Left ventricle myocardium inferior (tissue), 1 donor: ENCODE measurements around the gene KIAA1328. TPM values are rescaled to one million over a fixed set of nuclear protein-coding genes. Genes with fewer than 3 reads are reported as not detected.

Source experiments
- DNase-seq: peaks from one replicate; pipeline ENCODE4 v3.0.0-alpha.2; 2020
- H3K27ac ChIP-seq: fragments of 200-600 bp; replicated peaks from 2 replicates; pipeline ENCODE4 v1.8.0; 2021
- H3K27me3 ChIP-seq: fragments of 200-600 bp; 2 replicates; pipeline ENCODE4 v1.8.0; 2021; ENCODE audit warnings: low read depth
- H3K36me3 ChIP-seq: fragments of 200-600 bp; 2 replicates; pipeline ENCODE4 v1.8.0; 2021
- H3K4me1 ChIP-seq: fragments of 200-600 bp; 2 replicates; pipeline ENCODE4 v1.8.0; 2021
- H3K4me3 ChIP-seq: fragments of 200-600 bp; 2 replicates; pipeline ENCODE4 v1.8.0; 2021; ENCODE audit warnings: mild to moderate bottlenecking, moderate library complexity
- H3K9me3 ChIP-seq: fragments of 200-600 bp; replicated peaks from 2 replicates; pipeline ENCODE4 v1.8.0; 2021
- intact Hi-C: fragments of 100-400 bp; cut with micrococcal nuclease; formaldehyde crosslinking; loops from one replicate; pipeline ENCODE4 v1.11.0; 2022
- total RNA-seq: library from RNA; stranded (reverse); fragmentation: NEBNext Ultra II Directional; extraction: Animal tissue kit (Norgen Biotek cat#: 25700); gene quantifications from one replicate; pipeline ENCODE4 v1.2.1, GENCODE V29; 2021
- TF ChIP-seq, protein P1 (sequence below): fragments of 200-600 bp; IDR thresholded peaks from 2 replicates; pipeline ENCODE4 v1.8.0; 2021; ENCODE audit warnings: antibody characterized with exemption, mild to moderate bottlenecking, borderline replicate concordance
- donor health status: DM: no; HTN: yes; CAD: no; lungs with severe emphysema.

KIAA1328 gene
- total RNA-seq, 1 donor from 2014 or later: 4.0 TPM

GRCh38 chr18:37199741-37200140 lies 370.8 kb downstream of the KIAA1328 start:
- intact Hi-C loops: no loop called here
- no peak for DNase-seq
- Histone ChIP-seq H3K36me3 (no peaks in the 10 kb centered on the region), H3K4me3 (no peak overlapping the region), H3K27me3 (no peaks in the 10 kb centered on the region), H3K4me1 (no peaks in the 10 kb centered on the region), H3K27ac (no peak overlapping the region), H3K9me3 (peaks cover 34% of the 10 kb centered on the region)
- TF ChIP-seq, protein P1, sequence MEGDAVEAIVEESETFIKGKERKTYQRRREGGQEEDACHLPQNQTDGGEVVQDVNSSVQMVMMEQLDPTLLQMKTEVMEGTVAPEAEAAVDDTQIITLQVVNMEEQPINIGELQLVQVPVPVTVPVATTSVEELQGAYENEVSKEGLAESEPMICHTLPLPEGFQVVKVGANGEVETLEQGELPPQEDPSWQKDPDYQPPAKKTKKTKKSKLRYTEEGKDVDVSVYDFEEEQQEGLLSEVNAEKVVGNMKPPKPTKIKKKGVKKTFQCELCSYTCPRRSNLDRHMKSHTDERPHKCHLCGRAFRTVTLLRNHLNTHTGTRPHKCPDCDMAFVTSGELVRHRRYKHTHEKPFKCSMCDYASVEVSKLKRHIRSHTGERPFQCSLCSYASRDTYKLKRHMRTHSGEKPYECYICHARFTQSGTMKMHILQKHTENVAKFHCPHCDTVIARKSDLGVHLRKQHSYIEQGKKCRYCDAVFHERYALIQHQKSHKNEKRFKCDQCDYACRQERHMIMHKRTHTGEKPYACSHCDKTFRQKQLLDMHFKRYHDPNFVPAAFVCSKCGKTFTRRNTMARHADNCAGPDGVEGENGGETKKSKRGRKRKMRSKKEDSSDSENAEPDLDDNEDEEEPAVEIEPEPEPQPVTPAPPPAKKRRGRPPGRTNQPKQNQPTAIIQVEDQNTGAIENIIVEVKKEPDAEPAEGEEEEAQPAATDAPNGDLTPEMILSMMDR: no peak

DNA sequence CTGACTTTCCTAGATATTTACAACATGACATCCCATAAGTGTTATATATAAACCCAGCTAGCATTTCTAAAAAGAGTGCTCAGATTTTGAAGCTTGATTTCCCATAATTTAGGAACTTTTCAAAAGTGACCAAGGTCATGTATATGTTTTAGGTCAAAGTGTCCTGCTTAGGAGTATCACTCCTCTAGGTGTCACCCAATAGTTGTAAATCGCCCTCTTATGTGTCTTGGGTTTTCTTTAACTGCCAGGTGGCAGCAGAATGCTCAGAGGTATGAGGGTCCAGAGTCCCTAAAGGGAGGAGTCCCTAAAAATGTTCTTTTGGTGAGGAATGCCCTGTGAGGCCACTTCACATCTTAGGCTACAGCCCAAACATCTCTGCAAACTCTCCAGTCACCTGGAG lies 378.4 kb downstream of the KIAA1328 start:
- H3K4me3 ChIP-seq: no peak overlapping the region
- H3K9me3 ChIP-seq: peaks cover 22% of the 10 kb centered on the region
- no peak overlapping the region for H3K27ac ChIP-seq
- TF ChIP-seq, protein P1: no peak
- no peaks in the 10 kb centered on the region for H3K4me1 ChIP-seq
- H3K27me3 ChIP-seq: no peaks in the 10 kb centered on the region
- intact Hi-C loops: no loop called here
- no peak for DNase-seq
- H3K36me3 ChIP-seq: no peaks in the 10 kb centered on the region

- peaks cover 21% of the 10 kb centered on the region for H3K9me3 ChIP-seq
- no peak overlapping the region for H3K4me3 ChIP-seq
These were observed 381.9 kb downstream of the KIAA1328 start for GRCh38 chr18:37210781-37211180.

DNA sequence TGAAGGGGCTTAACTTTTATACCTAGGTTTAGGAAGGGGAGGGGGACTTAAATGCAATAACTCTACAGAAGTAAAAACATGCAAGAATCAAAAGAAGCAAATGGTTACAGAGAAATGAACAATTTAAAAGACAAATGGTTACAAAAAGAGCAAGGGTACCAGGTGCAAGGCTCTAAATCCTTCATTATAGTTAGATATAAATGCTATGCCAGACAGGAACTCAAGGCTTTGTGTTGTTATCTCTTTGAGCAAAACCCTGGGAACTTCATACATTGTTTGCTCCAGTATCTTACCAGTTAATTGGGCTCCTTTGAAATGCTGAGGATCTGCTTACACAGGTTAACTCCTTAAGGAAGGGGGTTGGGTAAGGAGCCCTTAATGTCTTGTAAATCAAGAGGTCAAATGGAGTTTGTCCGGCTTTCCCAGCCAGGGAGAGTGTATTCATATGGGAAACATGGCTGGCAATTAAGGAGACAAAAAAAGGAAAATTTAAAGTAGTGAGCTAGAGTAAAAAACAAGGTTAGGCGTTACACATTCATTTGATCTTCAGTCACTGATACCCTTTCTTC lies 389.2 kb downstream of the KIAA1328 start:
- no peak overlapping the region for H3K4me3 ChIP-seq
- intact Hi-C loops: no loop called here
- no peaks in the 10 kb centered on the region for H3K4me1 ChIP-seq
- H3K36me3 ChIP-seq: peaks cover 5% of the 10 kb centered on the region
- TF ChIP-seq, protein P1: no peak
- no peak overlapping the region for H3K27ac ChIP-seq
- no peaks in the 10 kb centered on the region for H3K27me3 ChIP-seq
- DNase-seq: no peak
- H3K9me3 ChIP-seq: peaks cover 28% of the 10 kb centered on the region

More at GRCh38 chr18:37210781-37211180, 381.9 kb downstream of the KIAA1328 start:
- no peak overlapping the region for H3K27ac ChIP-seq
- H3K36me3 ChIP-seq: no peaks in the 10 kb centered on the region
- no peak for DNase-seq
- no peaks in the 10 kb centered on the region for H3K27me3 ChIP-seq
- intact Hi-C loops: no loop called here
- TF ChIP-seq, protein P1: no peak
- H3K4me1 ChIP-seq: no peaks in the 10 kb centered on the region

DNA sequence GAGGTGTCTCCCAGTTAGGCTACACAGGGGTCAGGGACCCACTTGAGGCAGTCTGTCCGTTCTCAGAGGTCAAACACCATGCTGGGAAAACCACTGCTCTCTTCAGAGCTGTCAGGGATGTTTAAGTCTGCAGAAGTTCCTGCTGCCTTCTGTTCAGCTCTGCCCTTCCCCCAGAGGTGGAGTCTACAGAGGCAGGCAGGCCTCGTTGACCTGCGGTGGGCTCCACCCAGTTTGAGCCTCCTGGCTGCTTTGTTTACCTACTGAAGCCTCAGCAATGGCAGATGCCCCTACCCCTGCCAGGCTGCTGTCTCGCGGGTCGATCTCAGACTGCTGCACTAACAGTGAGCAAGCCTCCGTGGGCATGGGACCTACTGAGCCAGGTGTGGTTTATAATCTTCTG lies 390.3 kb downstream of the KIAA1328 start:
- H3K36me3 ChIP-seq: peaks cover 6% of the 10 kb centered on the region
- TF ChIP-seq, protein P1: no peak
- no peak for DNase-seq
- no peak overlapping the region for H3K27ac ChIP-seq
- no peak overlapping the region for H3K4me3 ChIP-seq
- peaks cover 18% of the 10 kb centered on the region for H3K9me3 ChIP-seq
- no peaks in the 10 kb centered on the region for H3K27me3 ChIP-seq
- H3K4me1 ChIP-seq: no peaks in the 10 kb centered on the region
- intact Hi-C loops: no loop called here
